GM13977 (cell line): ENCODE results near the gene LMO4.

Experiments used
- DNase-seq: peaks from one replicate; pipeline ENCODE4 v3.0.0; 2012; ENCODE audit warnings: low spot score
- in situ Hi-C: fragments of 300-500 bp; cut with MboI; formaldehyde crosslinking; loops from one replicate; pipeline ENCODE4 v1.12.0; 2022; ENCODE audit warnings: low sequenced_read_pairs, low pct_unique_long_range_greater_than_20kb, mixed read lengths, inconsistent platforms; ENCODE audit not compliant: unreplicated experiment
- TF ChIP-seq, protein P1 (sequence below): IDR thresholded peaks from 2 replicates; pipeline ENCODE4 v1.5.1; 2012; ENCODE audit warnings: mild to moderate bottlenecking, control low read depth; ENCODE audit not compliant: insufficient read depth; ENCODE audit errors: extremely low read depth, missing control alignments

The LMO4 gene

DNA sequence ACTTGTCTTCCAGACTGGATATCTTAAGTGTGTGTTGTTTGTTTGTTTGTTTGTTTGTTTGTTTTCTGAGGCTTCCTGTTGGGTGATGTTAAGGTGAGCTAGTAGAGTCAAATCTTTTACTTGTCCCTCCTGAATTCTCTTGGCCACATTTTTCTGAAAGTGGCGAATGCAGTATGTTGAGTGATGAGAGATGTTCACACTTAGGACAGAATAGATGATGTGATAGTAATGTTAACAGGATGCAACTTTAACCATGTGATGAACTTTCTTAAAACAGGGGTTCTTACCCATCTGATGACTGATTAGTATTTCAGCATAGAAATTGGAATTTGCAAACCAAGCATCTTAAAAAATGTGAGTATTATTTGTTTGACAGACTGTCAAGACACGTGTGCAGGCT is 40.2 kb downstream of the LMO4 start:
- TF ChIP-seq, protein P1, sequence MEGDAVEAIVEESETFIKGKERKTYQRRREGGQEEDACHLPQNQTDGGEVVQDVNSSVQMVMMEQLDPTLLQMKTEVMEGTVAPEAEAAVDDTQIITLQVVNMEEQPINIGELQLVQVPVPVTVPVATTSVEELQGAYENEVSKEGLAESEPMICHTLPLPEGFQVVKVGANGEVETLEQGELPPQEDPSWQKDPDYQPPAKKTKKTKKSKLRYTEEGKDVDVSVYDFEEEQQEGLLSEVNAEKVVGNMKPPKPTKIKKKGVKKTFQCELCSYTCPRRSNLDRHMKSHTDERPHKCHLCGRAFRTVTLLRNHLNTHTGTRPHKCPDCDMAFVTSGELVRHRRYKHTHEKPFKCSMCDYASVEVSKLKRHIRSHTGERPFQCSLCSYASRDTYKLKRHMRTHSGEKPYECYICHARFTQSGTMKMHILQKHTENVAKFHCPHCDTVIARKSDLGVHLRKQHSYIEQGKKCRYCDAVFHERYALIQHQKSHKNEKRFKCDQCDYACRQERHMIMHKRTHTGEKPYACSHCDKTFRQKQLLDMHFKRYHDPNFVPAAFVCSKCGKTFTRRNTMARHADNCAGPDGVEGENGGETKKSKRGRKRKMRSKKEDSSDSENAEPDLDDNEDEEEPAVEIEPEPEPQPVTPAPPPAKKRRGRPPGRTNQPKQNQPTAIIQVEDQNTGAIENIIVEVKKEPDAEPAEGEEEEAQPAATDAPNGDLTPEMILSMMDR: no peak
- in situ Hi-C loops: no loop called here
- no peak for DNase-seq

DNA sequence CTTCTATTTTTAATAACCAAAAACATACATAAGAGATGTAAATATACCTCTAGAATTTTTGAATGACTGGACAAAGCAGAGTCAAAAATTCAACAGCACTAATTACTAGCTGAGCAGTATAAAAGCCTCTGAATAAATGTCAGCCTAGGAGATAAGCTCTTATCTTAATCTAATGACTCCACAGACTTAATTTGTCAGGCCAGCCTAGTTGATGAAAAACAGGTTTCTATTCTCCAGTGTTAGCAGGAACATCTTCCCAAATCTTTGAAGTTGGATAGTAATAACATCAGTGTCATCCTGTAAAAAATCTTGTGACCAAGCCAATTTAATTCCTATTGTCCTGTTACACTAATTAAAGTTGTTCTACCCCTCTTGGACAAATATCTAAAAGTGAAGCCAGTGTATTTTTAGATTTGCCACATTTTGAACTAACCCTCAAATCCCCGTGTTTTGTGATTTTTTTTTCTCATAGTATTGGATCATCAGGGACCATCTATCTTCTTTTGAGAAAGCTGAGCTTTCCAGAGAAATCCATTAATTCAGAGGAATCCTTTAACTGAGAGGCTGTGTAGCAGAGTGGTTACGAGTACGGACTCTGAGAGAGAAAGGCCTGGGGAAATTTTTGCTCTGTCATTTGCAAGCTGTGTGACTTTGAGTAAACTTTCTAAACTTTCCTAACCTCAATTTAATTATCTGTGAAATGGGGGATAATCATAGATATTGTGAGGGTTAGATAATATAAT is 41.2 kb downstream of the LMO4 start:
- in situ Hi-C loops: no loop called here
- DNase-seq: no peak
- TF ChIP-seq, protein P1: no peak

DNA sequence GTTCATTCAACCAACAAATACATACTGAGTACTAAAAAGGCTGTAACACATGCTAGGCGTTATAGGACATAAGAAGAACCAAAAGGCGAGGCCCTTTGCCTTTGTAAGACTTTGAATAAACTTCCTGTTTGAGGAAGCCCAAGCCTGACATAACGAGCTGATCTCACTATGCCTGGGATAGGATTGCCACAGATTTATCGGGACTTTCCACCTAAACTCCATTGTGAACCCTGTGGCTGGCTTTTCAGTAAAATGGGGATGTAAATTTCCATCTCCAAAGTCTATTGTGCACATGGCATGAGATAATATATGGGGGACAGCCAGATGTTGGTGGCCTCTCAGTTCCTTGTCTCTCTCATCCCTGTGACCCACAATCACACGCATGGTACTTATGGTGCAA is 41.9 kb downstream of the LMO4 start:
- TF ChIP-seq, protein P1: no peak
- in situ Hi-C loops: no loop called here
- DNase-seq: no peak

DNA sequence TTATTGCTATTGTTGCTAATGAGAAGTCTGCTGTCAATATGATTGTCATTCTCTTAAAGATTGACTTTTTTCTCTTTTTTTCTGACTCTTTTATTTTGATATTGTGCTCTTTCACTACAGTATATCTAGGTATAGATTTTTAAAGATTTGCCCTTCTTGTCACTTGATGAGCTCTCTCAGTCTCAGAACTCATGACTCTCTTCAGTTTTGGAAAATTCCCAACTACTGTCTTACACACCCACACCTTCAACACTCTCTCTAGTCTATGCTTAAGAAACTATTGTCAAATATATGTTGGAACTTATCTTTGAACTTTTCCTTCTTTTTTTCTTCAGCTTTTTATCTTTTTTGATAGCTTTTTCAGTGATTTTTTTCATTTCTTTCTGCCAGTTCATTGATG is 50.6 kb downstream of the LMO4 start:
- no peak for DNase-seq
- in situ Hi-C loops: no loop called here
- TF ChIP-seq, protein P1: no peak

DNA sequence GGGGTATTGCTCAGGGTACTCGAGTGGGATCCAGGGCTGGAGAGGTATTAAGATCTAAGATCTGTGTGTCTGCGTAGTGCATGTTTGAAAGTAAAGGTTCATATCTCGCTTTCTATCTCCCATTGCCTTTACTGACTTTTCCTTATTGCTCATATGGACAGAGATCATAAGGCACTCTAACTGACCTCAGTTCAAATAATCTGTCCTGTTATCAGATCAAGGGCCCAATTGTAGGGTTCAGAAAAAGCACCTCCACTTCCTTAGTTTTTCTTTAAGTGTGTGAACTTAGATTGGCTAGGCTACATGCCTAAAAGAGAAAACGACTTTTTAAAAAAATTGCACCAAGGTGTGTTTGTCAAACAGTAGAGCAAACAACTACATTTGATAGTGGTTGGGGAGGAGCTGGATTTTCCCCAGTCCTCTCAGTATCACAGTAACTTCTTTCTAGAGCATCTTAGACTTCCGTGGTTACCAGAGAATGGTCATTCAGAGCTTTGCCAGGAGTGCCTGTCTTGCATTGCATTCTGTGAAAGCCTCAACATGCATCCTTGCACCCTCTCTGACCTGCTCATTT is 57.6 kb downstream of the LMO4 start:
- in situ Hi-C loops: no loop called here
- TF ChIP-seq, protein P1: no peak

DNA sequence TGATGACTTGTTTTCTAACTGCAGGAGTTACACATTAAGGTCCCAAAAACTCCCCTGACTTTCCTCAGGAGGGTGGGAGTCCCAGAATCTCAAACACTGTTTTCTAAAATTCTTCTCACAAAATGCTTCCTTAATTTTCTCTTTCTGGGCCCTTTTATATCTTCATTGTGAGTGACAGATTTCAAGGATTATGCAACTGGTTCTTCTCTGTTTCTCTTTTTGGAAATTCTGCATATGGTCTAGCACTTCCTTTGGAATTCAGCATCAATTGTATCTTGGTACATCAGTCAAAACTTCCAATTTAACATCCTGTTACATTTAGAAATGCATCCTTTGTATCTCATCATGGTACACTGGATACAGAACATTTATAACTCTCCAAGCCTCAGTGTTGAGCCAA is 59.7 kb downstream of the LMO4 start:
- no peak for DNase-seq
- TF ChIP-seq, protein P1: no peak
- in situ Hi-C loops: no loop called here

More for the DNA sequence above, 57.6 kb downstream of the LMO4 start:
- DNase-seq: no peak
